HepG2 (cell line): Measurements from ENCODE around the gene PODXL. TPM values are rescaled to one million over a fixed set of nuclear protein-coding genes. Genes with fewer than 3 reads are reported as not detected.
A peak's percentile ranks its signal among the peaks of the same experiment; 100 is the strongest.

Experiments used
- ADNP ChIP-seq: sonication (generic); formaldehyde crosslinking; IDR thresholded peaks from 2 replicates; pipeline ENCODE4 v1.4.0; 2020; ENCODE audit warnings: missing genetic modification reagents
- ARHGAP35 ChIP-seq: sonication (generic); formaldehyde crosslinking; IDR thresholded peaks from 2 replicates; pipeline ENCODE4 v1.9.0; 2022; ENCODE audit warnings: mild to moderate bottlenecking, inconsistent platforms, moderate library complexity, missing genetic modification reagents, borderline replicate concordance
- BHLHE40 ChIP-seq: IDR thresholded peaks from 2 replicates; pipeline ENCODE4 v1.6.1; 2011; ENCODE audit warnings: low read length, improper control_type of control experiment
- DMAP1 ChIP-seq: IDR thresholded peaks from 2 replicates; pipeline ENCODE4 v1.6.1; 2016
- DNMT3B ChIP-seq: conservative IDR thresholded peaks from 2 replicates; pipeline ENCODE4 v1.6.1; 2016; ENCODE audit warnings: missing biosample characterization, control low read depth
- DZIP1 ChIP-seq: sonication (generic); formaldehyde crosslinking; IDR thresholded peaks from 2 replicates; pipeline ENCODE4 v1.5.0; 2020; ENCODE audit warnings: mild to moderate bottlenecking, missing genetic modification reagents
- HNF1B ChIP-seq: sonication (generic); formaldehyde crosslinking; IDR thresholded peaks from 2 replicates; pipeline ENCODE4 v1.5.1; 2020; ENCODE audit warnings: mild to moderate bottlenecking, moderate library complexity, missing genetic modification reagents
- HNRNPUL1 ChIP-seq: fragments of 200-400 bp; formaldehyde crosslinking; IDR thresholded peaks from 2 replicates; pipeline ENCODE4 v1.6.1; 2017; ENCODE audit warnings: low read depth, mild to moderate bottlenecking, low read length, moderate library complexity
- POLR2AphosphoS2 ChIP-seq: IDR thresholded peaks from 2 replicates; pipeline ENCODE4 v1.6.1; 2011; ENCODE audit warnings: low read depth, low read length, improper control_type of control experiment
- SOX6 ChIP-seq, 2 experiments: fragments of 450-650 bp in 1 of 2; sonication (generic) in 1 of 2; formaldehyde crosslinking in 1 of 2; IDR thresholded peaks; 2 replicates each; pipeline versions ENCODE4 v1.4.0 to v1.6.1; 2017 to 2020; ENCODE audit warnings: antibody characterized with exemption in 1 of 2, mild to moderate bottlenecking in 1 of 2, missing genetic modification reagents in 1 of 2
- ZNF282 ChIP-seq: fragments of 450-650 bp; IDR thresholded peaks from 2 replicates; pipeline ENCODE4 v1.6.1; 2018; ENCODE audit not compliant: partially characterized antibody
- ZNF547 ChIP-seq: sonication (generic); formaldehyde crosslinking; IDR thresholded peaks from 2 replicates; pipeline ENCODE4 v1.5.1; 2020; ENCODE audit warnings: mild to moderate bottlenecking, missing genetic modification reagents
- ZNF562 ChIP-seq: sonication (generic); formaldehyde crosslinking; IDR thresholded peaks from 2 replicates; pipeline ENCODE4 v1.8.0; 2022; ENCODE audit warnings: missing genetic modification reagents, borderline replicate concordance
- polyA plus RNA-seq, 8 experiments: library from polyadenylated mRNA; depleted of rRNA in 3 of 8; stranded (reverse) in 7 of 8; unstranded in 1 of 8; fragments of >200 nt; fragmentation: Illumina TruSeq in 4 of 8; extraction: Trizol in 4 of 8; gene quantifications; 2 replicates each; pipeline versions ENCODE4 v1.2.1 to v1.2.3, GENCODE V29; 2011 to 2016; ENCODE audit warnings: low read depth in 4 of 8, missing spikeins in 1 of 8, mixed read lengths in 1 of 8; ENCODE audit not compliant: insufficient read depth in 1 of 8
- total RNA-seq, 5 experiments: library from RNA; depleted of rRNA; stranded (reverse); fragments of >200 nt; fragmentation: Illumina TruSeq; extraction: Trizol; gene quantifications; 2 replicates each; pipeline ENCODE4 v1.2.3, GENCODE V29; 2016; ENCODE audit warnings: low read depth in 1 of 5
- TF ChIP-seq, protein P1 (sequence below): sonication (generic); formaldehyde crosslinking; IDR thresholded peaks from 2 replicates; pipeline ENCODE4 v1.5.1; 2020; ENCODE audit warnings: mild to moderate bottlenecking, missing genetic modification reagents, borderline replicate concordance
- TF ChIP-seq, protein P2 (sequence below): sonication (generic); formaldehyde crosslinking; IDR thresholded peaks from 2 replicates; pipeline ENCODE4 v1.8.0; 2022; ENCODE audit warnings: low read depth, missing genetic modification reagents
- TF ChIP-seq, protein P3 (sequence below): sonication (generic); formaldehyde crosslinking; IDR thresholded peaks from 2 replicates; pipeline ENCODE4 v1.9.0; 2022; ENCODE audit warnings: low read depth, missing genetic modification reagents

PODXL gene
- total and polyA plus RNA-seq, 2 of the 13 experiments (the other 11 are each of a cell fraction or from before 2014, with no cell fraction given): 0.22 to 0.54 TPM

DNA sequence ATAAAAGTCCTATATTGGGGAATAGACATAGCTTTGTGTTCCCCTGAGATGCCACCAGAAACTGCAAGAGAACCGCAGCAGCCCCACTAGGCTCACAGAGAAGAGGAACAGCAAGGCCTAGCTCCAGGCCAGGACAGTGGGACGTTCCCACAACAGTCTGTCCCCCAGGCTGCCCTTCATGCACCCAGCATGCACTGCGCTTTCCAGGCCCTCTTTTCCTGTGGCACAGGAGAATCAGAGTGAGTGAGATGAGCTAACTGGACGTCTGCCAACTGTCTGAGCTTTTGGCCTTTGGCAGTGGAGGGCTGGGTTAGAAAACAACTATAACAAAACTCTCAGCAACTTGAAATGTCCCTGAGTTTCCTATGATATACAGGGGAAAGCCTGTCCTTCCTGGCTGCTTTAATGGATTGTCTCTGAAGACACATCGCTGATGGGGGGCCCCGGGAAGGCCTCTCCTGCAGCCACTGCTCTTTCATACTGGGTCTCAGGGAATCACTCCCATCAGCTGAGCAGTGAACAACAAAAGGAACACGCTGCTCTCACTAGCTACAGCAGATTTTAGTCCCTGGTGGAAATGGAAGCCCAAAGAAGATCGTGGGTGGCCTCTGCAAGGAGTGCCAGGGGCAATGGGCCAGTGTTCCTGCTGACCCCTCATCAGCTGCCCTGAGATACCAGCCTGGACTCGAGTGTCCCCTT lies 53.5 kb downstream of the PODXL start (continued):
- TF ChIP-seq DZIP1 (CRISPR knock-in tag) (no peak), ZNF562 (CRISPR knock-in tag) (no peak), ADNP (CRISPR knock-in tag) (no peak), HNRNPUL1 (no peak), ZNF547 (CRISPR knock-in tag) (no peak), HNF1B (CRISPR knock-in tag) (peak; percentile 57; the same call in 1 of the 2 replicates), BHLHE40 (no peak), SOX6 (IDR thresholded peaks at IDR 0.05) (no peak), SOX6 (CRISPR knock-in tag; IDR thresholded peaks at IDR 0.05) (peak; percentile 35; the same call in 1 of the 2 replicates), DMAP1 (CRISPR knock-in tag) (no peak), DNMT3B (CRISPR knock-in tag) (no peak), POLR2AphosphoS2 (no peak), ARHGAP35 (CRISPR knock-in tag) (no peak), ZNF282 (no peak)
- TF ChIP-seq, protein P1, sequence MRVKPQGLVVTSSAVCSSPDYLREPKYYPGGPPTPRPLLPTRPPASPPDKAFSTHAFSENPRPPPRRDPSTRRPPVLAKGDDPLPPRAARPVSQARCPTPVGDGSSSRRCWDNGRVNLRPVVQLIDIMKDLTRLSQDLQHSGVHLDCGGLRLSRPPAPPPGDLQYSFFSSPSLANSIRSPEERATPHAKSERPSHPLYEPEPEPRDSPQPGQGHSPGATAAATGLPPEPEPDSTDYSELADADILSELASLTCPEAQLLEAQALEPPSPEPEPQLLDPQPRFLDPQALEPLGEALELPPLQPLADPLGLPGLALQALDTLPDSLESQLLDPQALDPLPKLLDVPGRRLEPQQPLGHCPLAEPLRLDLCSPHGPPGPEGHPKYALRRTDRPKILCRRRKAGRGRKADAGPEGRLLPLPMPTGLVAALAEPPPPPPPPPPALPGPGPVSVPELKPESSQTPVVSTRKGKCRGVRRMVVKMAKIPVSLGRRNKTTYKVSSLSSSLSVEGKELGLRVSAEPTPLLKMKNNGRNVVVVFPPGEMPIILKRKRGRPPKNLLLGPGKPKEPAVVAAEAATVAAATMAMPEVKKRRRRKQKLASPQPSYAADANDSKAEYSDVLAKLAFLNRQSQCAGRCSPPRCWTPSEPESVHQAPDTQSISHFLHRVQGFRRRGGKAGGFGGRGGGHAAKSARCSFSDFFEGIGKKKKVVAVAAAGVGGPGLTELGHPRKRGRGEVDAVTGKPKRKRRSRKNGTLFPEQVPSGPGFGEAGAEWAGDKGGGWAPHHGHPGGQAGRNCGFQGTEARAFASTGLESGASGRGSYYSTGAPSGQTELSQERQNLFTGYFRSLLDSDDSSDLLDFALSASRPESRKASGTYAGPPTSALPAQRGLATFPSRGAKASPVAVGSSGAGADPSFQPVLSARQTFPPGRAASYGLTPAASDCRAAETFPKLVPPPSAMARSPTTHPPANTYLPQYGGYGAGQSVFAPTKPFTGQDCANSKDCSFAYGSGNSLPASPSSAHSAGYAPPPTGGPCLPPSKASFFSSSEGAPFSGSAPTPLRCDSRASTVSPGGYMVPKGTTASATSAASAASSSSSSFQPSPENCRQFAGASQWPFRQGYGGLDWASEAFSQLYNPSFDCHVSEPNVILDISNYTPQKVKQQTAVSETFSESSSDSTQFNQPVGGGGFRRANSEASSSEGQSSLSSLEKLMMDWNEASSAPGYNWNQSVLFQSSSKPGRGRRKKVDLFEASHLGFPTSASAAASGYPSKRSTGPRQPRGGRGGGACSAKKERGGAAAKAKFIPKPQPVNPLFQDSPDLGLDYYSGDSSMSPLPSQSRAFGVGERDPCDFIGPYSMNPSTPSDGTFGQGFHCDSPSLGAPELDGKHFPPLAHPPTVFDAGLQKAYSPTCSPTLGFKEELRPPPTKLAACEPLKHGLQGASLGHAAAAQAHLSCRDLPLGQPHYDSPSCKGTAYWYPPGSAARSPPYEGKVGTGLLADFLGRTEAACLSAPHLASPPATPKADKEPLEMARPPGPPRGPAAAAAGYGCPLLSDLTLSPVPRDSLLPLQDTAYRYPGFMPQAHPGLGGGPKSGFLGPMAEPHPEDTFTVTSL: no peak
- TF ChIP-seq, protein P2, sequence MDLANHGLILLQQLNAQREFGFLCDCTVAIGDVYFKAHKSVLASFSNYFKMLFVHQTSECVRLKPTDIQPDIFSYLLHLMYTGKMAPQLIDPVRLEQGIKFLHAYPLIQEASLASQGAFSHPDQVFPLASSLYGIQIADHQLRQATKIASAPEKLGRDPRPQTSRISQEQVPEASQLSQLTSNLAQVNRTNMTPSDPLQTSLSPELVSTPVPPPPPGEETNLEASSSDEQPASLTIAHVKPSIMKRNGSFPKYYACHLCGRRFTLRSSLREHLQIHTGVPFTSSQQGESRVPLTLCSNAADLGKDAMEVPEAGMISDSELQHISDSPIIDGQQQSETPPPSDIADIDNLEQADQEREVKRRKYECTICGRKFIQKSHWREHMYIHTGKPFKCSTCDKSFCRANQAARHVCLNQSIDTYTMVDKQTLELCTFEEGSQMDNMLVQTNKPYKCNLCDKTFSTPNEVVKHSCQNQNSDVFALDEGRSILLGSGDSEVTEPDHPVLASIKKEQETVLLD (CRISPR knock-in tag): no peak
- TF ChIP-seq, protein P3, sequence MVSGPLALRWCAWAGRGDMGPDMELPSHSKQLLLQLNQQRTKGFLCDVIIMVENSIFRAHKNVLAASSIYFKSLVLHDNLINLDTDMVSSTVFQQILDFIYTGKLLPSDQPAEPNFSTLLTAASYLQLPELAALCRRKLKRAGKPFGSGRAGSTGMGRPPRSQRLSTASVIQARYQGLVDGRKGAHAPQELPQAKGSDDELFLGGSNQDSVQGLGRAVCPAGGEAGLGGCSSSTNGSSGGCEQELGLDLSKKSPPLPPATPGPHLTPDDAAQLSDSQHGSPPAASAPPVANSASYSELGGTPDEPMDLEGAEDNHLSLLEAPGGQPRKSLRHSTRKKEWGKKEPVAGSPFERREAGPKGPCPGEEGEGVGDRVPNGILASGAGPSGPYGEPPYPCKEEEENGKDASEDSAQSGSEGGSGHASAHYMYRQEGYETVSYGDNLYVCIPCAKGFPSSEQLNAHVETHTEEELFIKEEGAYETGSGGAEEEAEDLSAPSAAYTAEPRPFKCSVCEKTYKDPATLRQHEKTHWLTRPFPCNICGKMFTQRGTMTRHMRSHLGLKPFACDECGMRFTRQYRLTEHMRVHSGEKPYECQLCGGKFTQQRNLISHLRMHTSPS (CRISPR knock-in tag): no peak
